ENCODE measurements around the gene KIAA2012. TPM values are rescaled to one million over a fixed set of nuclear protein-coding genes. Genes with fewer than 3 reads are reported as not detected.

KIAA2012 gene
- total and polyA plus RNA-seq, 2 of the 8 experiments (the other 6 are each of a cell fraction or from before 2014, with no cell fraction given), result not detected

DNA sequence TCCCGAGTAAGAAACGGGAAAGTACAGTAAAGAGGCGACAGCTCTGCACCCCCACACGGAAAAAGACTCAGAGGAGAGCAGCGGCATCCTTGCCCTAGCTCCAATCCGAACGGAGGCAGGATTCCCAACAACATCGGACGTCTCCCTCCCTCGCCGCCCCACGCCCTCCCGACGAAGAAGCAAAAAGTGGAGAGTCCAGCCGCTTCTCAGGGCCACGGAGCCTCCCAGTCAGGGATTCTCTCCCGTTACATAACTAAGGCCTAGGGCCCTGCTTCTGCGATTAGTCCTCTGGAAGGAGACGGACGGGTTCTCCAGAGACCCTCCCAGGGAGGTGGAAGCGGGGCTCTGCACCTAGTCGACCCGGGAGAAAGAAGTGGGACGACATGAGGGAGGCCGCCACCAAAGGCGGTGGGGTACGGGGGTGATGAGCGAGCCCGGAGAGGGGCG is 164.8 kb downstream of the KIAA2012 start (continued):
- TF ChIP-seq EP300 (IDR thresholded peaks at IDR 0.05; ENCODE audit: borderline replicate concordance in 1 of 2, low read depth in 2 of 2, low read length in 2 of 2) (no peak), SP1 (IDR thresholded peaks at IDR 0.05; ENCODE audit: low read depth, low read length) (no peak), EGR1 (IDR thresholded peaks at IDR 0.05; ENCODE audit: borderline replicate concordance, low read depth, low read length) (no peak), PHF8 (conservative IDR thresholded peaks at IDR 0.05; ENCODE audit: low read depth, low read length) (peak; percentile 33; the same call in 1 of the 2 replicates), POLR2A (IDR thresholded peaks at IDR 0.05; ENCODE audit: control extremely low read depth in 1 of 2, low read depth in 2 of 2, low read length in 2 of 2) (peak in 1 of 2 experiments; percentile 70; a peak in 2 of 3 replicates), TAF7 (optimal IDR thresholded peaks at IDR 0.05; ENCODE audit: borderline replicate concordance, low read depth, low read length) (no peak), GABPA (IDR thresholded peaks at IDR 0.05; ENCODE audit: borderline replicate concordance, insufficient read depth, low read length) (no peak), KDM4A (IDR thresholded peaks at IDR 0.05; ENCODE audit: low read depth, low read length, severe bottlenecking) (no peak), ZNF274 (IDR thresholded peaks at IDR 0.05; ENCODE audit: borderline replicate concordance, extremely low read depth, low read length) (no peak), CREB1 (IDR thresholded peaks at IDR 0.05) (no peak), BCL11A (IDR thresholded peaks at IDR 0.05; ENCODE audit: low read depth in 2 of 2, low read length in 2 of 2) (no peak), POLR2AphosphoS5 (IDR thresholded peaks at IDR 0.05; ENCODE audit: low read depth, low read length) (peak; percentile 73; the same call in 1 of the 2 replicates), SIX5 (IDR thresholded peaks at IDR 0.05; ENCODE audit: low read depth, low read length) (no peak), CHD2 (IDR thresholded peaks at IDR 0.05; ENCODE audit: low read length) (no peak)
- TF ChIP-seq, protein P1, sequence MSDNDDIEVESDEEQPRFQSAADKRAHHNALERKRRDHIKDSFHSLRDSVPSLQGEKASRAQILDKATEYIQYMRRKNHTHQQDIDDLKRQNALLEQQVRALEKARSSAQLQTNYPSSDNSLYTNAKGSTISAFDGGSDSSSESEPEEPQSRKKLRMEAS (IDR thresholded peaks at IDR 0.05), result no peak

All from H1 (cell line).